T1000 (cell line): Measurements from ENCODE around the gene CACNA1E.

ENCODE experiments used
- DNase-seq: peaks from one replicate; lab custom pipeline; 2025; ENCODE audit warnings: mixed read lengths; lab: John Stamatoyannopoulos, UW

The CACNA1E gene

DNA sequence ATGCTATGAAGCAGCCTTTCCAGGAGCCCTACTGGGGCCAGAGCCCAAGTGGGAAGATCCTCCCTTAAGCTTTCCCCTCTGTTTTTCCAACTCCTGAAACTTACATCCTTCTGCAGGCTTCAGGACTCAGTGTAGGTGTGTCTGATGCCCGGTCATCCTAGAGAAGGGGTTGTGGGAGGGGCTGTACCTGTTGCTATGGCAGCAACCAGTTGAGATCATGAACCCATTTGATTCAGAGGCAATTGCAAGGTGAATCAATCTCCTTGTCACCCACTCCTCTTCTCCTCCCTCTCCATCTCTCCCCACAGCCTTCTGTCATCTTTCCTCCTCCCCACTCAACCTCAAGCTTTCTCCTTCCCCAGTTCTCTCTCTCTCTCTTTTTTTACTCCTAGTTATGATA lies 151.8 kb downstream of the CACNA1E start:
- no peak for DNase-seq

DNA sequence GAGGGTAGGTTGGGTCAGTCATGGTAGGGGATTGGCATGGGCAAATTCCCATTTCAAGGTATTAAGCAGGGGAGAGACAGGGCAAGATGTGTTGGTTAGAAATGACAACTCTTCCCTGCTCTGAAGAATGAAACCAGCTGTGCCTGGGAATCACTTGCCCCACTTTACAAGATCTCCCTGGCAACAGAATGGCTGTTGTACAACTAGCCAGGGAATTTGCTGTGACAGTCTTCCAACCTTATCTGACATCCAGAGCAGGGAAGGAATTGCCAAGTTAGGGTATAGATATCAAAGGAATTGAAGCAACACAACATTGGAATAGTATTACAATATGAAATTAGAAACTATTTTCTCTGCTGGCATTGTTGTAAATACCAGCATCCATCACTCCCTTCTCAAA lies 154.7 kb downstream of the CACNA1E start:
- no peak for DNase-seq

DNA sequence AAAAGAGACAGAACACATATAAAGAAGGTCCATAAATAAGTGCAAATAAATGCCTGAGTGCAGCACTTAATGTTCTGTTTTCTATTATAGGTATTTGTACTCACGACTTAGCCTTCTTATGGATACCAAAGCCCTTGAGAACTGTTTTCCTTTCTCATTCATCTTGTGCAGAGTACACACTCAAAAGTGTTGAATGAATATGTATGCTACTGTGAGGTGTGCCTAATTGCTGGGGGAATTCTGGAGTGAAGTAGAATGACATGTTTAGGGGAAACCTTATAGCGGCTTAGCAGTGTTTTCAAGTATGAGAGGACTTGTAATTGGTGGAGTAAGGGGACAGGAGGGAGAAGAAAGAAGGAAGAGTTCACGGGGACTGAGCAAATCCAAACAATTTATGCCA lies 157.6 kb downstream of the CACNA1E start:
- no peak for DNase-seq

DNA sequence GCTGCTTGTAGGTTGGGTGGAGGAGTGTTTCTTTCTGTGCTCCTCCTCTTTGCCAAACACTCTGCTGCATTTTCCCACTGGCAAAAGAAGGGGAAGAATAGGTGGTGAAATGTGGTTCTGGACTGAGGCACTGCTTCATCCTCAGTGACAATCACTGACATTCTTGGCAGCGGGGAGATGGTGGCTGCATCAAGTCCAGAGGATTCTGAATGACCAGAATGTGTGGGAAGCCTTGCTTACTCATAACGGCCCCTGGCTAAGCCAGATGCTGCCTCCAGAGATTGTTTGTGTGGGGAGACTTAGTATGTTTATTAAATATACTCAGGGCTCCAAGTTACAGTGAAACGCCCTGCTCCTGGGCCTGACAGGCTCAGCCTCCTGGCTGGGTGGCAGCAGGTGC lies 160.3 kb downstream of the CACNA1E start:
- DNase-seq = no peak

DNA sequence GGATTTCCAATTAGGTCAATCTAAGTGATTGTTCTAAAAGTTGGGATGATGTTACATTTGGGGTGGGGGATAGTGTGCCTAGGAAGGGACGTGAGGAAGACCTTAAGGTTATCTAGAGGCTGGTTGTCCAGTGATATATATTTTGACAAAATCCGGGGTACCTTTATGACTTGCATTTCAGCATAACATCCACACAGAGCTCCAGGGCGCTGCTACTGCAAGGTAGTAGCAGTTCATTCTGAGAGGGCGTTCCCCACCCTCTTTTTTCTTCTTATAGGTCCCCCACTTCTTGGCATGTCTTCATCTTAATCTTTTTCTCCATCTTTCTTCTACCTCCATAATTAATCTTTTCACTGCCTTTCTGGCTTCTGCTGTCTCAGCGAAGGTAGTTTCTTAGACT lies 161.9 kb downstream of the CACNA1E start:
- no peak for DNase-seq

DNA sequence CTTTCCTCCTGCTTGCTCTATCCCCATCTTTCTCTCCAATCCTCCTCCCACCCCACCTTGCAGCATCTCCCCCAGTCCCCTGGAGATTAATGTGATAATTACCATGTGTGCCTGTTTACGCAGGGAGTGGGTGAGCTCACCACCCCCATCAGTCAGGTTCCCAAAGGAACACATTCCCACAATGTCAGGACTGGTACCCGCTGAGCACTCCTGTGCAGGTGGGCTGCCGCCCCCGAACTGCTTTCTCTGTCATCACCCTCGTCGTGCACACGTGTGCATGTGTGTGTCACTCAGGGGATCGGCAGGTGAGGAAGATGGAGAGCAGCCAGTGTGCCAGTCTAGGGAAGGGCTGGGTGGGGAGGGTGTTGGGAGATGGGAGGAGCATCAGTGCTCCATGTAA lies 163.4 kb downstream of the CACNA1E start:
- no peak for DNase-seq

DNA sequence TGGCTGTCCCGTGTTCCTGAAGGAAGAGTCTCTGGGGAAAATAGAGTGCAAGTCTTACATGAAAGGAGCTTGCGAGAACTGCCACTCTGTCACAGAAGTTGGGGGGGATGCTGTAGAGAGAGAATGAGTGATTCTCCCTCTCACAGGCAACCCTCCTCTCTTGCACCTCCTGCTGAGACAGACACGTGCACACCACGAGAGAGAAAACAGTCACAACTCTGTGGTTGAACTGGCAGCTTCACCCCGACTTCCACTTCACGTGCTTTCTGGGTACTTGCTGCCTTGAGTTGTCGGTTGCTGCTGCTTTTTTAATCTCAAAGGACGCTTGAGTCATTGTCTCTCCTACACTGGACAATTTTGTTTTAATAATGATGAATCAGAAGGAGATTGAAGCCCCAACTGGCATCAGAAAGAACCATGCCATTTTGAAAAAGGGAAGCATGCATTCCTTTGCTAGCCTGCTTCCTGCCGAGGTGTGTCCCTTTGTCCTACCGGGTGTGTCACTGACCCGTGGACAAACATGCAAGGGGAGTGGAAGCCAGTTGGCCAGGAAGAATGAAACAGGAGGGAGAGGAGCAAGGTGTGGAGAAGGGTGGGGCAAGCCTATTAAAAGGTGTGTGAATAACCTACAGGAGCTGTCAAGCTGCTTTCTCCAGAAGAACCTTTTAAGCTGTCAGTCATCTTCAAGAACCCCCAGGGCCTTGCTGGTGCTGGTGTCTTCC lies 164.2 kb downstream of the CACNA1E start:
- no peak for DNase-seq

DNA sequence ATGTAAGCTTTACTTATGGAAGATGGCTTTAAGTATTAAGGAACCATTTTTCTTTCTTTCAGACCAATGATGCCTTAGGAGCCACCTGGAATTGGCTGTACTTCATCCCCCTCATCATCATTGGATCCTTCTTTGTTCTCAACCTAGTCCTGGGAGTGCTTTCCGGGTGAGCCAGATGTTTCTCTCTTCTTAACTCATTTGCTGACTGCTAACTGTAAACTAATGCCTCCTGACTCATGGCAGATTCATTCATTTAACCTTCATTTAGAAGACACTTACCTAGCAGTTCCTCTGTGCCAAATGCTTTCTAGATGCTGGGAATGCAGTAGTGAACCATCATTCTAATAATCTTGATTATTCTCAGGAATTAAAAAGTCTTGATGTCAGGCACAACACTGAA lies 168.0 kb downstream of the CACNA1E start:
- DNase-seq = no peak

DNA sequence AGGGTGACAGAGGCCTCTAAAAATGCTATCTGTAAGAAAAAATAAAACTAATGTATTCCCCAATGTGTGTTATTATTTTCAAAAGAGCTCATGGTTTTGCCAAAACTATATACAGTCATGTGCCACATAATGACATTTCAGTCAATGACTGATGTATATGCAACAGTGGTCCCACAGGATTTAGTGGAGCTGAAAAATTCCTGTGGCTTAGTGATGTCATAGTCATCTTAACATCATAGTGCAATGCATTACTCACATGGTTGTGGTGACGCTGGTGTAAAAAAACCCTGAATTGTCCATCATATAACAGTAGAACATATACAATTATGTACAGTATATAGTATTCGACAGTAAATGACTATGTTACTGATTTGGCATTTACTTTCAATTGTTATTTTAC lies 172.4 kb downstream of the CACNA1E start:
- DNase-seq = no peak

DNA sequence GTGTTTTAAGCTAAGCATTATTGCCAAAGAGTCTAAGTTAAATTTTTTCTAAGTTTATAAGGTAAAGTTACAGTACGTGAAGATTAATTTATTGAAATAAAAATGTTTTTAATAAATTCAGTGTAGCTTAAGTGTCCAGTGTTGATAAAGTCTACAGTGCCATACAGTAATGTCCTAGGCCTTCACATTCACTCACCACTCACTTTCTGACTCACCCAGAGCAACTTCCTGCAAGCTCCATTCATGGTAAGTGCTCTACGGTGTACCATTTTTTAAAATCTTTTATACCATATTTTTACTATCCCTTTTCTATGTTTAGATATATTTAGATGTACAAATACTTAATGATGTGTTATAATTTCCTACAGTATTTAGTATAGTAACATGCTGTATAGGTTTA lies 173.2 kb downstream of the CACNA1E start:
- DNase-seq = no peak

DNA sequence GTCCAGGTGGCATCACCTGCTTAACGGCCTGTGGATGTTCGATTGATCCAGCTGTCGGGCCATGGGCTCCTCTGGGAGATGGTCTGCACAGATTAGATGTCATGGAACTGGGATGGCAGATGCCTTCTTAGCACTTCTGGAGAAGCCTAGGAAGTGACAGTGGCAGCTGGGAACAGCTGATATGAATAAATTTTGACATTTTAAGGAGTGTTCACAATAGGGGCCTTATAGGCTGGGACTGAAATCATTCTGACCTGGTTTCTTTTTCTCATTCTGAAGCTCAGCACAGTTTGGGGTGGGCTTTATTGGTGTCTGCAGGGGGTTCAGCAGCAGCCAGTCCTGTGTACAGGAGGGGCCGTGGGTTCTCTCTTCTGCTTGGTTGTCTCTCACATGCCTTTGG lies 175.3 kb downstream of the CACNA1E start:
- DNase-seq = no peak

DNA sequence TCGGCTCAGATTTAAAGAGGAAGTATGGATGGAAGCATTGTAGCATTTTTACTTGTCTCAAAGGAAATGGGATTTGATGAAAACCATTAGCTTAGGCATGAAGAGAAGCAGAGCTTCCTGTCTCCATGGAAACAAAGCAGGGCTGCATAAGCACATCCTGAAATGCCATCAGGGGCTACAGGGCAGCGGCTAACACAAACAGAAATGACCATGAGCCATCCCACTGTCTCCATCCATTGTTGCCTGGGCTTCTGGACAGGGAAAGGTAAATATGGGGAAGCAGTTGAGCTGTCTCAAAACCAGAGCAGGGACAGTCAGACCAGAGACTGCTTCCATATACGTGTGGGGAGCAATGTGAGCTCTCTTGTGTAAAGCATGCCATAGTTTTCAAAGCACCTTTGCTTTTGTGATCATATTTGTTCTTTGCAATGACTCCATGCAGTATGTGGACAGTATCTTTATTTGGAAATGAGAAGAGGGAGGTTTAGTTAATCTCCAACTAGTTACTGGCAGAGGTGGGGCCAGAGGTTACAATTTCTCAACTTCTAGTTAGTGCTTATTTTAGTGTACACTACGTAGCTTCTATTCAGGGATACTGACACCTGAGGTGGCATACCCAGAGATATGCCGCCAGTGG lies 176.1 kb downstream of the CACNA1E start:
- no peak for DNase-seq

DNA sequence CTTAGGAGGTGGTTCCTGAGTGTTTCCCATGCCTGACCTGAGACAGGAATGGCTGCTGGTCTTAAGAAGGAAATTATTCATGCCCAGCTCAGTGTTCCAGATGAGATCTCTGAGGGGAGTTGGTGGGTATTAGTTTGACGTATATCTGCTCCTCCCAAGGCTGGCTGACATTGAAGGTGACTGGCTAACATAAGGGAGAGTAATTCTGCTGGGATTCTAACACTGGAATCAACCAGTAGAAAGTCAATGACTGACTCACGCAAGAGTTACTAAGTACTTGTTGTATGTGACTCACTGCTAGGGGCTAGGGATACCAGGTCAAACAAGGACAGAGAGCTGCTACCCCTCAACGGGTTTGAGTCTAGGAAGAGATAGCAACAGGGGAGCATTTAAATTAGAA lies 177.3 kb downstream of the CACNA1E start:
- DNase-seq = no peak

DNA sequence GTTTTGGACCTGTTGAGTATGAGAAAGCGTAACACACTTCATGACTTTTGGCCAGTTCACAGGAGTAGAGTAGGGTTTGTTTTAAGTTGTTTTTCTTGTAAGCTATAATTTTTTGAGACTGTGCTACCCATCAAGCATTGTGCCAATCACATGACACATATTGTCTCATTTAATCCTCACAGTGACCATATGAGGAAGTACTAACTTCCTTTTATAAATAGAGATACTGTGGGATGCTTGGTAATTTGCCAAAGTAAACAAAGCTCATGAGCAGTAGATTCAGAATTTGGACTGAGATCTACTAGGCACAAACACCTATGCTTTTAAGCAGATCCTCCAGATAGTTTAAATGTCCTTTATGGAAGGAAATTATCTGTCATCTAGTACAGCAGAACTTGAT lies 178.3 kb downstream of the CACNA1E start:
- DNase-seq = no peak

DNA sequence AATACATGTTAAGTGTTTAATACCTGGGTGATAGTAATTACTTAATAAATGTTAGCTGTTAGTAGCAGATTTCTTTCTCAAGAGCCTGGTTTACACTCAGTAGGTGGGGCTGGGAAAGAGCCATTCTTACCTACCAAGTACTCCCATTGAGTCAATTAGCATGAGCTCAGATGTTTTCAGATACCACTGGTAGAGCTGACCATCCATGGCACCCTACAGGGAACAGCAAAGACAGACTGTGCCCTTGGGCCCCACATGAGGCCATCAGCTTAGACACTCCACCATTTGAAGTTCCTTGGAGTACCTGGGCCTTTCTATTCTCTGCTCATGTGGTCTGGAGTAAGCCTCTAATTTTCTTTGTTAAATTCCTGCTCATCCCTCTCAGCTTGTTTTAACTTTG lies 179.3 kb downstream of the CACNA1E start:
- DNase-seq = no peak

DNA sequence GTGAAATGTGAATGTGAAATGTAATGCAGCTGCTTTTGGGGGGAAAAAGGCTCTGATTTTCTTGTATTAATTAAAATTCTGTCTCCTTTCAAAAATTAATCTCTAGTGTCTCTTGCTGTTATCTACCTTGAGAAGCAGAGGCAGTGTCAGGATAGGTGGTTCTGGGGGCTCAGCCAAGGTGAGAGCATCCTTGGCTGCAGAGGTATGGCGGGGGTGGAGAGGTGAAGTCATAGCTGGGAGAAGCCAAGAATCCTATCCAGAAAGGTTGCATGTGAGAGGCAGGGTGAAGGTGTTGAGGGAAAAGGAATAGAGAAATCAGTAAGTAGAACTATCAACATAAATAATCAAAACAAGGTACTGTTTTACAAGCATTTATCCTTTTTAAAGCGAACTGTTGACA lies 181.2 kb downstream of the CACNA1E start:
- DNase-seq = no peak

DNA sequence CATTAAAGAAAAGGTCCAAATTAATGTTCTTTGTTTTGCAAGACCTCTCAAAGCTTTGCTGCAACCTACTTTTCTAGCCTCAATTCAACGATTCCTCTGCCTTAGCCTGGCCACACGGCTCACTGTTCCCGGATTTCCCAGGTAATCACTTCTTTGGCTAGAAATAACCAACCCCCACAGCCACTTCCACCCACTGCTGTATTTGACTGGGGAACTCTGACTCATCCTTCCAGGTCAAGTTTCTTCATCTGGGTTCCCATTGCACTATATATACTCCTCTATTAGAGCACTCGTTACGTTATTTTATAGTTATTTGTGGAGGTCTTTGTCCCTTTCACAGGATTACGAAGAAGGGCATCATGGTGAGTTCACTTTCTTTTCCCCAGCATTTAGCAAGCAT lies 185.9 kb downstream of the CACNA1E start:
- DNase-seq = no peak

DNA sequence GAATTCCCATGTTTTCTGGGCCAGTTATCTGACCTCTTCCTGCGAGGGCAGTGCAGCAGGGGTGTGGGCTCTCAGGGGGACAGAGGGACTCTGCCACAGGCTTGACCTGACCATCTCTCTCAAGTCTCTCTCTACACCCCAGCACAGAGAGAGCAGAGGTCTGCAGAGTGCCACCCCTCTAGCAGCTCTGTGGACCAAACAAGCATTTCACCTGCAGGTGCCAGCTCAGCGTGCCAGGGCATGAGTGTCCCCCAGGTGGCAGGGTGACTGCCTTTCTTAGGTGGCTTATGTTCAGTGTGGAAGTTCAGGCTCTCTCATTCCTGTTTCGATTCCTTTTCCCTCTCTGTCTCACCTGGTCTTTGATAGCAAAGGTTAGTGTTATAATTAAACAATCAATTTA lies 191.3 kb downstream of the CACNA1E start:
- DNase-seq = no peak

DNA sequence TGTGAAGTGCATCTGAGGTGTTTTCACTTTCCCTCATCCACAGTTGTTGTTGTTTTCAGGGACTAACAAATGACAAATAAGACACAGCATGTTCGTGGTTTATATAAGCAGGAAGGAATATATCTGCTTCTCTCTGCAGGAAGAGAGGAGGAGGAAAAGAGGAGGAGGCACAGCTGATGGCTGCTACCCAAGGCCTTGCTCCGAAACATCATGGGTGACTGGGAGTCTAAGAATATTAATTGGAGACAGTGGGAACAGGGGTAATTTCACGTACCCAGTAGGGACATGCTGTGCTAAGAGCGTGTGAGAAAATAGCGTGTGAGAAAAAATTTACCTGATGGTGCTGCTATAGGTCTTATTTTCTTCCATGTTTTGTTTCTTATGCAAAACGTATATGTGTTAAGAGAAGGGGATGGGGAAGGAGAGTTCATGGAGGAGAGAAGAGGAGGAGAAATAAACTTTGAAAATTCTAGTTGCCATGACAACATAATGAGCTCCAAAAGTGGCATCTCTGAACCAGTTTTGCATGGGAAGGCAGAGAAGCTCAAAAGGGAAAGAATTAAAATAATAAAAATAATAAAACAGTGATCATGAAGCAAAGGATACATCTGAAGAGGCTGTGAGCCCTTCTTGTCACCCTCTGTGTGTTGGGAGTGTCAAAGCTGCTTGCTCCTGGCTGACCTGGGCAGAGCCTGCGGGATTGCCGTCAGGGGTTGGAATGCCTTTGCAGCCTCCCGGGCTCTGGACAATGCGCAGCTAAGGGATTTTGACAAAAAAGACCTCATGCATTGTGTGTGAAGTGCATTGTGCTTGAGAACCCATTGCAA lies 192.0 kb downstream of the CACNA1E start:
- no peak for DNase-seq

DNA sequence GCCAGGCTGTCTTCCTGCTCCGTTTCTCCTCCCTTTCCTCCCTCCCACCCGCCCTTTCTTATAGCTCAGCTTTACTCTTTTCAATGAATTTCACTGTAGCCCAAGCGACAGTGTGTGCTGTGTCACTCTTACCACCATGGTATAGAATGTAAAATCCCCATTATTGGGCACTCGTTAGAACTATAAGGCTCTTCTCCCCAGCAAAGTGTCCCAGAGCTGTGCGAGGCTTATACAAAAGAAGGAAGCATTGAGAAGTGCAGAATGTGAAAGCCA lies 192.5 kb downstream of the CACNA1E start:
- DNase-seq = no peak

DNA sequence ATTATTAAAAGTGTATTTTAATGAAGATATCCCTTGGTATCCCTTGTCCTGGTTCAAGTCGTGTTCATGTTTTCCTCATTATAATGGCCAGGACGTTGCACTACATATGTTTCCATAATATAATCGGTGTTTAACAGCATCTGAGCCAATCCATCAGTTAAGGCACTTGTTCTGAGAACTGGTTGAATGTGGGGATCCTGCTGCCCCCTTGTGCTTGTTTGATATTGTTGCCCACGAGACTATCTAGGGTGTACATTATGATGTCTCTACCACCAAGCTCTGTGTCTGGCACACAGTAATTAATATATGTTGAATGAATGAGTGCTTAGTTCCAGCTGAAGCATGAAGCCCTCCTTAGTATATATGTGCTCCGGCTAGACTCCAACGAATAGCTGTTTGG lies 193.0 kb downstream of the CACNA1E start:
- DNase-seq = no peak

DNA sequence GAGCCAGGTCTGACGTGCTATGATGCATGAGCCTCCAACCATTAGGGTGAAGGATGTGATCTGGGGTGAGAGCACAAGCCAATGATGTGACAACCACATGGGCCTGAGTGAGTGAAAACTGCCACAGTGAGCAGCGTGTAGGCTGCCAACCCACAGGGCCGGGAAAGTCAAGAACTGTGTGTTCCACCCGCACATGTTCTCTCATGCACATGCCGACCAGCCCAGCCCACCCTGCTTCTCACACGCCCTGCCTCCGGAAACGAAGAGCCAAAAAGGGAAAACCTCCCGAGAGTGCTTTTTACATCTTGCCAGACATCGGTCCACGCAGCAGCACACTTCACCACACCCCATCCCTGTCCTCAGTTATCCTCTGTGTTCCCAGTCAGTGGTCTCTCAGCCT lies 197.0 kb downstream of the CACNA1E start:
- no peak for DNase-seq

DNA sequence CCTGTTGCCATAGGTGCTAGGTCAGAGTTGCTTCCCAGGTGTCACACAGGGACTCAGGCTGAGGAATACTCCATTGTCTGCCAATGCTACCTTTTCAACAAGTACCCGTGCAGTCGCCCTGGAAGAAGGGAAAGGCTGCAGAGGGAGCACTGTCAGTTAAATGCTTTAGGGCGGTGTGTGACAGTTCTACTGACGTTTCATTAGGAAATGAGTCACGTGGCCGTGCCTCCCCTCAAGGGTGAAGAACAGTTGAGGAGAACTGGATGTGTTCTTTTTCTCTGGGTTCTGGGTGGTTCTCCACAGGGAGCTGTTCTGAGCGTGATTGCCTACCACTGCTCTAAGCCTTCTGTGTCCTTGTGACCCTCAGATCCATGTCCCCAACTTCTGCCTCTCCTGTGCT lies 197.6 kb downstream of the CACNA1E start:
- DNase-seq = no peak

DNA sequence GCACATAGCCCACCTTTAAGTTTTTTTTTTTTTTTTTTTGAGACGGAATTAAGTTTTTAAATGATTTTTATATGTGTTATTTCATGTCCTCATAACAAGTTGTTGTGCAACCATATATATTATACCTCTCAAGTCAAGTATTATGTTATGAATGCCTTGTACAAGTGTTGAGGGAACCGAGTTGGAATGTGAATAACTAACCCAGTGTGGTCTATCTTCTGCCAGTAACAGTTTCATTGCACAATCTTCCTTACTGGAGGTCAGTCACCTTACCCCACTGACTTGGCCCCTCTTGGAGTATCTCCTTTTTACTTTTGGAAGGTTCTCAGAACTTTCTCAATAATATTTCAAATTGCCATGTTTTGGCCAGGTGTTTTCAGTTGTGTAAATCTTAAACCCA lies 201.9 kb downstream of the CACNA1E start:
- no peak for DNase-seq
